ENCODE measurements around the gene UNCX.

UNCX gene

GRCh38 chr7:1244700-1245523, 12.2 kb downstream of the UNCX start:
- DNase-seq, result no peak

GRCh38 chr7:1245524-1246050, 12.9 kb downstream of the UNCX start:
- DNase-seq, result no peak

- DNase-seq, result no peak
These were observed 13.6 kb downstream of the UNCX start for GRCh38 chr7:1246160-1246870.

GRCh38 chr7:1246871-1247526, 14.3 kb downstream of the UNCX start:
- no peak for DNase-seq

- DNase-seq, result no peak
These were observed 14.9 kb downstream of the UNCX start for GRCh38 chr7:1247527-1248041.

- no peak for DNase-seq
These were observed 15.7 kb downstream of the UNCX start for GRCh38 chr7:1248143-1248915.

- no peak for DNase-seq
These were observed 16.4 kb downstream of the UNCX start for GRCh38 chr7:1248916-1249581.

GRCh38 chr7:1249731-1250130, 17.1 kb downstream of the UNCX start:
- no peak for DNase-seq

GRCh38 chr7:1250901-1251300, 18.2 kb downstream of the UNCX start:
- DNase-seq, result no peak

- no peak for DNase-seq
These were observed 19.3 kb downstream of the UNCX start for GRCh38 chr7:1251796-1252539.

GRCh38 chr7:1252540-1253090, 19.9 kb downstream of the UNCX start:
- DNase-seq, result no peak

- no peak for DNase-seq
These were observed 21.1 kb downstream of the UNCX start for GRCh38 chr7:1253681-1254181.

- DNase-seq, result no peak
These were observed 21.8 kb downstream of the UNCX start for GRCh38 chr7:1254281-1255079.

GRCh38 chr7:1255080-1255816, 22.6 kb downstream of the UNCX start:
- DNase-seq, result no peak

- no peak for DNase-seq
These were observed 23.2 kb downstream of the UNCX start for GRCh38 chr7:1255817-1256340.

GRCh38 chr7:1256621-1257020, 23.9 kb downstream of the UNCX start:
- DNase-seq, result no peak

GRCh38 chr7:1257221-1257620, 24.5 kb downstream of the UNCX start:
- DNase-seq, result no peak

- DNase-seq, result no peak
These were observed 25.2 kb downstream of the UNCX start for GRCh38 chr7:1257863-1258262.
